Measurements from ENCODE around the gene FNDC10. TPM values are rescaled to one million over a fixed set of nuclear protein-coding genes. Genes with fewer than 3 reads are reported as not detected.

FNDC10 gene
- total RNA-seq, 1 experiment from 2014 or later = 15.2 TPM

DNA sequence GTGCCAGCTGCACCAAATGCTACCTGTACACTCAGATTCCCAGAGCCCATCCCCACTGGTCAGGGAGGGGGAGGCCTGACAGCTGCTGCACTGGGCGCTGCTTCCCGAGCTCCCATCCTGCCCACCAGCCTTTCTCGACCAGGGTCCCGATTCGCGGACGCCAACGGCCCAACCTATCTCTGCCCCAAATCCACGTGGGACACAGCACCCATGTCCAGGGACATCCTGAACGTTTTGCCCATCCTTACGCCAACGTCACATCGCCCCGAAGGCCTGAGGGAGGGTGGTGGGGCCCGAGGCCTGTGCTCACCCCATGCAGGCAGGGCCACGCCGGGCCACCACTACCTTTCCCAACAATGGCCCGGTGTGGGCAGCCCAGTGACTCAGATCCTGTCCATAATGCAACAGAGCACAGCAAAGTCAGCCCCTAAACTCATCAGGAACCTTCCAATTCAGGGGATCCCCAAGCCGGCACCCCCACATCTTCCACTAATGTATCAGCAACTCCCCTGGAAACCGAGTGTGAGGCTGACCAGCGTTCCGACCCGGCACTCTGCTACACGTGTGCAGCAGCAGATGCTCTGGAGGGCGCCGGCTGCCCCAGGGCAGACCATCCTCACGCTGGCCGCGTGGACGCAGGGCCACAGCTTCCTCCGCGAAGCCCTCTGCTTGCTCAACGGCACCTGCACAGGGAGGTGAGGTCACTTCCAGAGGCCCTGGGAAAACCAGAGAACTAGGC lies 48.2 kb downstream of the FNDC10 start:
- H3K79me2 ChIP-seq (ENCODE audit: insufficient read depth, low read length) = no peaks in the 10 kb centered on the region
- no peak overlapping the region for H3K27ac ChIP-seq (ENCODE audit: insufficient read length, low read depth, low read length)
- H2BK12ac ChIP-seq (ENCODE audit: insufficient read length, low read depth, low read length) = no peak overlapping the region
- H4K8ac ChIP-seq (replicated peaks; ENCODE audit: insufficient read length, low read depth, low read length) = no peak overlapping the region
- H3K23ac ChIP-seq (ENCODE audit: insufficient read length, low read depth, low read length) = no peak overlapping the region
- Mint-ChIP-seq H3K9me3 (no peaks in the 10 kb centered on the region), H3K4me1 (no peaks in the 10 kb centered on the region), H3K27me3 (ENCODE audit: low read depth) (no peaks in the 10 kb centered on the region; the same call in 1 of the 2 replicates), H3K36me3 (ENCODE audit: insufficient read depth in 1 of 3, low read depth in 3 of 3) (peaks cover 0 to 15% (median 13%) of the 10 kb centered on the region in 3 experiments; a peak in 5 of 7 replicates), H3K4me3 (no peak overlapping the region), H3K27ac (peak overlapping the region in 2 of 3 experiments; percentile 49 to 76; a peak in 5 of 7 replicates)
- H2AFZ ChIP-seq (ENCODE audit: low read length) = no peak overlapping the region
- H4K91ac ChIP-seq (ENCODE audit: insufficient read length, low read depth, low read length) = no peak overlapping the region
- no peak overlapping the region for H3K4me2 ChIP-seq (ENCODE audit: insufficient read depth, insufficient read length, low read length)
- no peak overlapping the region for H2BK120ac ChIP-seq (ENCODE audit: low read depth, low read length, poor library complexity, severe bottlenecking)
- H3T11ph ChIP-seq (ENCODE audit: low read length) = no peak overlapping the region
- H3K79me1 ChIP-seq (ENCODE audit: insufficient read depth, low read depth, low read length, poor library complexity, severe bottlenecking) = no peaks in the 10 kb centered on the region
- no peak overlapping the region for H3K18ac ChIP-seq (ENCODE audit: insufficient read length, low read depth, low read length)
- H3K9me3 ChIP-seq (ENCODE audit: control insufficient read depth, low read depth, low read length) = no peaks in the 10 kb centered on the region
- H3K23me2 ChIP-seq (ENCODE audit: insufficient read length, low read depth, low read length, poor library complexity, severe bottlenecking) = no peaks in the 10 kb centered on the region
- no peak overlapping the region for H4K5ac ChIP-seq (ENCODE audit: insufficient read length, low read depth, low read length)
- H2AK5ac ChIP-seq (ENCODE audit: insufficient read length, low read length) = no peak overlapping the region
- no peak overlapping the region for H2BK20ac ChIP-seq (ENCODE audit: low read depth, low read length, poor library complexity, severe bottlenecking)
- no peaks in the 10 kb centered on the region for H3K4me1 ChIP-seq (ENCODE audit: insufficient read depth, low read length)
- no peak for DNase-seq
- no peaks in the 10 kb centered on the region for H4K20me1 ChIP-seq (ENCODE audit: control insufficient read depth, insufficient read depth, insufficient read length)
- H2BK5ac ChIP-seq (ENCODE audit: insufficient read length, low read length) = no peak overlapping the region
- no peak overlapping the region for H3K14ac ChIP-seq (ENCODE audit: insufficient read depth, low read length)
- no peak overlapping the region for H3K56ac ChIP-seq (ENCODE audit: insufficient read length, low read depth, low read length)
- H3K27me3 ChIP-seq (ENCODE audit: insufficient read depth, low read length) = no peaks in the 10 kb centered on the region
- H2BK15ac ChIP-seq (ENCODE audit: low read depth, low read length) = no peak overlapping the region
- WGBS (ENCODE audit: extremely low coverage, insufficient read length, low lambda C conversion rate) = no CpG with 5 or more reads among the region's 33 CpGs
- H3K4ac ChIP-seq (ENCODE audit: low read depth, low read length) = no peak overlapping the region
- no peak overlapping the region for H3K9ac ChIP-seq (ENCODE audit: extremely low read depth, insufficient read length, low read length)
- TF ChIP-seq, protein P1, sequence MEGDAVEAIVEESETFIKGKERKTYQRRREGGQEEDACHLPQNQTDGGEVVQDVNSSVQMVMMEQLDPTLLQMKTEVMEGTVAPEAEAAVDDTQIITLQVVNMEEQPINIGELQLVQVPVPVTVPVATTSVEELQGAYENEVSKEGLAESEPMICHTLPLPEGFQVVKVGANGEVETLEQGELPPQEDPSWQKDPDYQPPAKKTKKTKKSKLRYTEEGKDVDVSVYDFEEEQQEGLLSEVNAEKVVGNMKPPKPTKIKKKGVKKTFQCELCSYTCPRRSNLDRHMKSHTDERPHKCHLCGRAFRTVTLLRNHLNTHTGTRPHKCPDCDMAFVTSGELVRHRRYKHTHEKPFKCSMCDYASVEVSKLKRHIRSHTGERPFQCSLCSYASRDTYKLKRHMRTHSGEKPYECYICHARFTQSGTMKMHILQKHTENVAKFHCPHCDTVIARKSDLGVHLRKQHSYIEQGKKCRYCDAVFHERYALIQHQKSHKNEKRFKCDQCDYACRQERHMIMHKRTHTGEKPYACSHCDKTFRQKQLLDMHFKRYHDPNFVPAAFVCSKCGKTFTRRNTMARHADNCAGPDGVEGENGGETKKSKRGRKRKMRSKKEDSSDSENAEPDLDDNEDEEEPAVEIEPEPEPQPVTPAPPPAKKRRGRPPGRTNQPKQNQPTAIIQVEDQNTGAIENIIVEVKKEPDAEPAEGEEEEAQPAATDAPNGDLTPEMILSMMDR (conservative IDR thresholded peaks at IDR 0.05) = no peak
